NT2/D1 (cell line): ENCODE results near the gene CYBA.

Experiments
- SUZ12 ChIP-seq: IDR thresholded peaks from 2 replicates; pipeline ENCODE4 v1.6.1; 2011; ENCODE audit not compliant: insufficient read length, insufficient read depth; ENCODE audit errors: extremely low read depth
- YY1 ChIP-seq: IDR thresholded peaks from 2 replicates; pipeline ENCODE4 v1.6.1; 2011; ENCODE audit not compliant: insufficient read length, insufficient read depth
- ZNF274 ChIP-seq: IDR thresholded peaks from 2 replicates; pipeline ENCODE4 v1.6.1; 2011; ENCODE audit warnings: mild to moderate bottlenecking, low read depth, low read length

DNA sequence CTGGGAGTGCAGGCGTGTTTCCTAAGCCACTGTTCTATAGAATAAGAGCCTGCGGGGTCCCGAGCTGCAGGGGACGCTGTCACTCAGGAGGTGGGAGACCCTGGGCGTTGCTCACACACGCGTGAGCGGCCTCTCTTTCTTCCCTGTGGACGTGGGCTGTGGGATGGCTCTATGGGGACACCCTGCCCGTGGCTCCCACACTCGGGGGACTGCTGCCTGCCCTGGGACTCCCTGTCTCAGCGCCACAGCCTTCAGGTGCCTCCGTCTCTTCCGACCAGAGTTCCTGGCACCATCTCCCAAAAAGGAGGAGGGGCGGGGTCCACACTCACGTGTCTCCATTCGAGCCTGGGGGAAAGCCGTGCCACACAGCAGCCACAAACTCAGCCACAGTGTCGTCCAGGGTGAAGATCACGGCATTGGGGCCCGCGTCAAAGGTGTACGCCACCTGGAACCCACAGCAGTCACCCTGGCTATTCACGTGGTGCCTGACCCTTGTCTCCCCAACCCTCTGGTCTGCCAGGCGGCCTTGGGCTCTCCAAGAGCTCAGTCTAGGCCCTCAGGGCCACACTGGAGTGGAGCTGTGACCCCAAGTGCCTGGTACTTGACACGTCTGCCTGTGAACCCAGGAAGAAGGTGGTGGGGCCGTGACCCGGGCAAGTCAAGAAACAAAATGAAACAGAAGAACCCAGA is 3.7 kb upstream of the CYBA start:
- no peak for TF ChIP-seq ZNF274
- TF ChIP-seq YY1: no peak
- TF ChIP-seq SUZ12: no peak
